ENCODE results near the gene EARS2. TPM values are rescaled to one million over a fixed set of nuclear protein-coding genes. Genes with fewer than 3 reads are reported as not detected.
A peak's percentile ranks its signal among the peaks of the same experiment; 100 is the strongest.

Gene EARS2
- total and polyA plus RNA-seq, 10 of the 15 experiments (the other 5 are each of a cell fraction or from before 2014, with no cell fraction given) = 12.9 to 65.9 (median 33.5) TPM

- TF ChIP-seq, protein P1, sequence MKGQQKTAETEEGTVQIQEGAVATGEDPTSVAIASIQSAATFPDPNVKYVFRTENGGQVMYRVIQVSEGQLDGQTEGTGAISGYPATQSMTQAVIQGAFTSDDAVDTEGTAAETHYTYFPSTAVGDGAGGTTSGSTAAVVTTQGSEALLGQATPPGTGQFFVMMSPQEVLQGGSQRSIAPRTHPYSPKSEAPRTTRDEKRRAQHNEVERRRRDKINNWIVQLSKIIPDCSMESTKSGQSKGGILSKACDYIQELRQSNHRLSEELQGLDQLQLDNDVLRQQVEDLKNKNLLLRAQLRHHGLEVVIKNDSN (IDR thresholded peaks at IDR 0.05; ENCODE audit: borderline replicate concordance, extremely low read length, insufficient read depth, low read depth, low read length) = peak; percentile 88
- TF ChIP-seq IRF4 (IDR thresholded peaks at IDR 0.05; ENCODE audit: low read depth, low read length) (no peak), ZSCAN29 (IDR thresholded peaks at IDR 0.05) (no peak), NFYA (IDR thresholded peaks at IDR 0.05; ENCODE audit: borderline replicate concordance, low read depth, low read length) (no peak), STAT1 (conservative IDR thresholded peaks at IDR 0.05) (peak; percentile 67; the same call in 1 of the 2 replicates), POLR2AphosphoS2 (IDR thresholded peaks at IDR 0.05; ENCODE audit: low read depth, low read length) (0 out of 2 replicates have a peak, but pooled peaks have one; percentile 36), JUNB (IDR thresholded peaks at IDR 0.05) (no peak), LARP7 (IDR thresholded peaks at IDR 0.05) (no peak), GABPA (IDR thresholded peaks at IDR 0.05; ENCODE audit: low read depth) (peak; percentile 86), DPF2 (IDR thresholded peaks at IDR 0.05) (peak; percentile 91; the same call in 1 of the 2 replicates), SUPT20H (IDR thresholded peaks at IDR 0.05; ENCODE audit: borderline replicate concordance, control insufficient read depth, low read depth, low read length) (no peak), KLF5 (IDR thresholded peaks at IDR 0.05; ENCODE audit: partially characterized antibody) (peak; percentile 60), POU2F2 (IDR thresholded peaks at IDR 0.05; ENCODE audit: borderline replicate concordance, low read depth, low read length) (peak; percentile 89; the same call in 2 of the 3 replicates), NR2C1 (IDR thresholded peaks at IDR 0.05) (peak; percentile 74), PAX5 (IDR thresholded peaks at IDR 0.05; ENCODE audit: borderline replicate concordance, low read depth, low read length) (peak; percentile 23; the same call in 1 of the 2 replicates), ZBED1 (IDR thresholded peaks at IDR 0.05; ENCODE audit: borderline replicate concordance) (no peak), CREB1 (IDR thresholded peaks at IDR 0.05; ENCODE audit: low read depth) (peak; percentile 90), CBX5 (IDR thresholded peaks at IDR 0.05; ENCODE audit: low read depth) (peak; percentile 69; the same call in 1 of the 2 replicates), FOXM1 (IDR thresholded peaks at IDR 0.05; ENCODE audit: low read depth, low read length) (peak; percentile 92), SMAD5 (IDR thresholded peaks at IDR 0.05; ENCODE audit: low read depth) (no peak), BACH1 (IDR thresholded peaks at IDR 0.05; ENCODE audit: borderline replicate concordance) (no peak), ZNF274 (IDR thresholded peaks at IDR 0.05; ENCODE audit: insufficient read depth, insufficient read length) (no peak), JUND (IDR thresholded peaks at IDR 0.05; ENCODE audit: low read depth, low read length) (0 out of 2 replicates have a peak, but pooled peaks have one; percentile 18), TAF1 (IDR thresholded peaks at IDR 0.05; ENCODE audit: borderline replicate concordance, low read depth, low read length) (peak; percentile 77), BHLHE40 (IDR thresholded peaks at IDR 0.05; ENCODE audit: borderline replicate concordance in 1 of 2, low read depth in 2 of 2, low read length in 1 of 2) (peak; percentile 57 to 66; a peak in 3 of 4 replicates), PML (IDR thresholded peaks at IDR 0.05; ENCODE audit: low read length) (peak; percentile 83; the same call in 1 of the 2 replicates)
- TF ChIP-seq, protein P2, sequence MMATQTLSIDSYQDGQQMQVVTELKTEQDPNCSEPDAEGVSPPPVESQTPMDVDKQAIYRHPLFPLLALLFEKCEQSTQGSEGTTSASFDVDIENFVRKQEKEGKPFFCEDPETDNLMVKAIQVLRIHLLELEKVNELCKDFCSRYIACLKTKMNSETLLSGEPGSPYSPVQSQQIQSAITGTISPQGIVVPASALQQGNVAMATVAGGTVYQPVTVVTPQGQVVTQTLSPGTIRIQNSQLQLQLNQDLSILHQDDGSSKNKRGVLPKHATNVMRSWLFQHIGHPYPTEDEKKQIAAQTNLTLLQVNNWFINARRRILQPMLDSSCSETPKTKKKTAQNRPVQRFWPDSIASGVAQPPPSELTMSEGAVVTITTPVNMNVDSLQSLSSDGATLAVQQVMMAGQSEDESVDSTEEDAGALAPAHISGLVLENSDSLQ (IDR thresholded peaks at IDR 0.05) = peak; percentile 97
Measured at GRCh38 chr16:23556881-23557778, at the start of gene EARS2, which contains the start of gene UBFD1 (continued).

Data from GM12878 (cell line).